ENCODE results near the gene PER2.

The PER2 gene

DNA sequence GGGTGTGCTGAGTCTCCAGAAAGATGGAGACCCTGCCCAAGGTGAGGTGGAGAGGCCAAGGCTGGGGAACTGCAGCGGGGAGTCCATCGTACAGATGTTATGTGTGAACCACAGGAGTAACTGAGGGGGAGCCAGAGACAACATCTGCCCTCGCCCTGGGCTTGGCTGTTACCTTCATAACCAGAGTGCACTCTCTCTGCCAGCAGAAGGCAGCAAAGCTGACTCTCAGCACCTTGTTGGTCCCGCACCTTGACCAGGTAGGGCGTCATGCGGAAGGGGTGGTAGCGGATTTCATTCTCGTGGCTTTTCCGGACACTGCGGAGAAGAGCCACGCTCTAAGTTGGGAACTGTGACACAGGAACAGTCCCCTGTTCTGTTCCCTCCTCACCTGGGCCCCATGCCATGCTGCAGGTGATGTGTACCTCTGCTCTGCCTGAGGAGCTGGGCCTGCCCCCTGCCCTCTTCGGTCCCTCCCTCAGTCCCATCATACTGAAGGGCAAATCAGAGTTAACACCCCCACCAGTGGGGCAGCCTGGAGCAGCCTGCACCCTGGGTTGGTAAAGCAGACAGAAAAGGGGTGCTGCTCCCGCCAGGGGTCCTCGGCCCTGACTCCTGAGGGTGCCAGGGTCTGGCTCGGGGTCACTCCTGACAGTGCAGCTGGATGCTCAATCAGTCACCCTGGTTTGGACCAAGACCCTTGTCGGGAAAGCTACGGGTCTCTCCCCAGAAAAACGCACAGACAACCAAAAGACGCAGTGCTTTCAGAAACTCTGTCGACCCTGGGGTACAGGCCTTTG is 20.3 kb downstream of the PER2 start:
- no peak for DNase-seq (ENCODE audit: low spot score)

- DNase-seq (ENCODE audit: low spot score) = no peak
Observed at GRCh38 chr2:238267341-238267710, 21.1 kb downstream of the PER2 start.

- no peak for DNase-seq (ENCODE audit: low spot score)
Observed at GRCh38 chr2:238265605-238266004, 22.8 kb downstream of the PER2 start.

GRCh38 chr2:238264072-238264460 is 24.3 kb downstream of the PER2 start:
- DNase-seq (ENCODE audit: low spot score) = no peak

GRCh38 chr2:238263204-238264071 is 25.0 kb downstream of the PER2 start:
- peak; percentile 77 for DNase-seq (ENCODE audit: low spot score)

DNA sequence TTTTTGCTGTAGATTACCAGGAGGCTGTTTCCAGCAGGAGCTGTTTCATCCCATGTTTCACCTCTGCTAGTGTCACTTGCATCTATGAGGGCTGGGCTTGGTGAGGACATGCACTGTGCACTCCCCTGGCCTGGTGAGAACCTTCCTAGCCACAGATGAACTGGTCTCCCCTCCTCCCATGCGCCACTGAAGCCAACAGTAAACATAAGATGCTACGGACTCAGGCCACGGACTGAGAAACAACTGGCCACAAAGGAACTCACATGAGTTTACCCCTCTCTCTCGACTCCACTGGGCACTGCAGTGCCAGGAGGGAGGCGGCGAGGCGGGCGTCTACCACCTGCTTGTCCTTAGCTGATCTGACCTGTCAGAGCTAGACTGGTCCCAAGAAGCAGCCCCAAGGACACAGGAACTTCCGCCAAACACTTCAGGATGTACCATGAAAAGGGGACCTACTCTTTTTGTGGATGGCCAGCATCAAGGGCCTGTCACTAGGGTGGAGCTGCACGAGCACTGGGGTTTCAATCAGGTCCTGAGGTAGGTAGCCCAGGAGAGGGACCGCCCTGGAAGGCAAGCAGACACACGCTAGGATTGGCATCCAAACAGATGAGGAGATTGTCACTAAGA is 25.8 kb downstream of the PER2 start:
- no peak for DNase-seq (ENCODE audit: low spot score)

GRCh38 chr2:238261718-238262375 is 26.6 kb downstream of the PER2 start:
- no peak for DNase-seq (ENCODE audit: low spot score)

DNA sequence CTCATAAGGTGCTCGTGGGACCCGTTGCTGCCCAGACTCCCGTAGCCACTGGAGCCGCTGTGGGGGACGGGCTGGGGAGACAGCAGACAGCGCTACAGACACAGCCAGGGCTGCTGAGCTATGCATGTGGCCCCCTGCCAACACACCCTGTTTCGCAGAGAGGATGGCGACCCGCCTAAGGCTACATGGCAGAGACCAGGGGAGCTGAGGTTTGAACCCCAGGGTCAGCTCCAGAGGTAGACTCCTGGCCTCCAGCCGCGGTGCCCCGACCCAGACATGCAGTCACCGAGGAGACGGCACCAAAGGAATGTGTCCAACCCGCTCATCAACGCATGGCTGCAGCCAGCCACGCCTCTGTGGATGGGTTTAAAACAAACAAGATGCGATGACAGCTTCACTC is 27.5 kb downstream of the PER2 start:
- no peak for DNase-seq (ENCODE audit: low spot score)

- DNase-seq (ENCODE audit: low spot score) = no peak
Observed at GRCh38 chr2:238259061-238260020, 29.1 kb downstream of the PER2 start.

DNA sequence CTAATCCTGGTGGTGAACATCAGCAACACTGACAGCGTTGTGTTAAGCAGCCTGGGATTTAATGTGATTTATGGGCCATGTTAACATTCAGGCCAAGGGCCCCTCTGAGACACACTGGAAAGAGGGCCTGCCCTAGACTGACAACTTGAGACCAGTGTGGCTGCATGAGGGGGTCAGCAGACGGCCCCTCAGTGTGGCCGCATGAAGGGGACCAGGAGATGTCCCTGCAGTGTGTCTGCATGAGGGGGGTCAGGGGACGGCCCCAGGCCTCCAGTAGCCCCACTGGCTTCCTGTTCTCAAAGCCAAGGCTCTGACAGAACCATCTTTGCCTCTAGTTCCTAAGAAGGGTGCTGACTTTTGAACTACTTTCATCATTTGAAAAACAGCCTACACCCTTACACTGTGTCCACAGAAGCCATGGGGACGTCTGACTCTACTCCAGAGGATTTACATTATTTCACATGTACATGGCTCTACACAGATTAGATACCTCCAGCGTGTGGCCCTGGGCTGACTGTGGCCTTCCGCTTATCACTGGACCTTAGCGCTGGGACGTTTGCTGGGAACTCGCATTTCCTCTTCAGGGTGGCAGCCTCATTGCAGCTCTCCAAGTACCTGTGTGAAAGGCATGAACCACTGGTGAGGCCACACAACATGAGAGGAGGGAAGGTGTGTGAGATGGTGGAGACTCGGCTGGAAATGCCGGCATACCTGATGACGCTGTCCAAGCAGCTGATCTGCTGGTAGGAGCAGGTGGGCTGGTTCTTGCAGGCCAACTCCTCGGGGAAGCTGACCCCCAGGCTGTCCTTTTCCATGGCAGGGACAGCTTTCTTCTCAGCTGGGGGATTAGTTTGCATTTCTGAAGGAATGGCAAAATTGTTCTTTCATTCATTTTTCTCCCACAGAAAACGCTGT is 30.4 kb downstream of the PER2 start:
- DNase-seq (ENCODE audit: low spot score) = no peak

DNA sequence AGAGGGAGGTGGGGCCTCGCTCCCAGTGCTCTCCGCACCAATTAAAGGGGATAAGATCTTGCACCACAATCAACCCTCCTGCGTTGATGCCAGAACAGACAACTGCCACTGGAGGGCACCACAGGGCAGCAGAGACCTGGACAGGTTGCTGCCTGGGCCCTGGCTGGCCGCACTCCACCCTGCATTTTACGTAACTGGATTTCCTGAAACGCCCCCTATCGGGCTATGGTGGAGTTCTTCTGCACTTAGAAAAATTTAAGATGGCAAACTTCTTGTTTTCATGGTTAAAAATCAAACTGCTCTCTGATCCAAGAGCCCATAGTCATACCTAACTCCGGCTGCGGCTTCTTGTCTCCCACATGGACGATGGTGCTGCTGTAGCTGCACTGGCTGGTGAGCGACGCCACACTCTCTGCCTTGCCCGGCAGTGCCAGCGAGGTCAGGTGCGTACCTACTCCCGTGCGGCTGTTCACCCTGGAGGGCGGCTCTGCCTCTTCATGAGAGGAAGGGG is 31.8 kb downstream of the PER2 start:
- peak; percentile 86 for DNase-seq (ENCODE audit: low spot score)

DNA sequence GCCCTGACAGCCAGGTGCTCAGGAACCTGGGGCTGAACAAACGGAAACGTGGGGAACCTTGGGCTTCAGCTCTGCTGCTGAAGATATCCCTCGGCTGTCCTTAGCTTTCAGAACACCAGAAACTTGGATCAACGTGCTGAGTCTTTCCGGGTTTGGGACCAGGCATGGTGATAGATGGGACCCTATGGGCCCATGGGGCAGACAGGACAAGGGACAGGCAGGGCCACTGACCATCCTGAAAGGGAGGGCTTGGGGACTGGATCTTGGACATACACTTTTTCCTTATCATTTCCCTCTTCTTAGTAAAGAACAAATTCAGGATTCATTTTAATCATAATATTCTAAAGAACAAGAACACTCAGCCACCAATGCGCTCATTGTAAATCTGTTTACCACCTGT is 32.3 kb downstream of the PER2 start:
- DNase-seq (ENCODE audit: low spot score) = no peak

GRCh38 chr2:238255636-238256035 is 32.8 kb downstream of the PER2 start:
- DNase-seq (ENCODE audit: low spot score) = no peak

- no peak for DNase-seq (ENCODE audit: low spot score)
Observed at GRCh38 chr2:238255151-238255551, 33.3 kb downstream of the PER2 start.

GRCh38 chr2:238254095-238254723 is 34.2 kb downstream of the PER2 start:
- no peak for DNase-seq (ENCODE audit: low spot score)

DNA sequence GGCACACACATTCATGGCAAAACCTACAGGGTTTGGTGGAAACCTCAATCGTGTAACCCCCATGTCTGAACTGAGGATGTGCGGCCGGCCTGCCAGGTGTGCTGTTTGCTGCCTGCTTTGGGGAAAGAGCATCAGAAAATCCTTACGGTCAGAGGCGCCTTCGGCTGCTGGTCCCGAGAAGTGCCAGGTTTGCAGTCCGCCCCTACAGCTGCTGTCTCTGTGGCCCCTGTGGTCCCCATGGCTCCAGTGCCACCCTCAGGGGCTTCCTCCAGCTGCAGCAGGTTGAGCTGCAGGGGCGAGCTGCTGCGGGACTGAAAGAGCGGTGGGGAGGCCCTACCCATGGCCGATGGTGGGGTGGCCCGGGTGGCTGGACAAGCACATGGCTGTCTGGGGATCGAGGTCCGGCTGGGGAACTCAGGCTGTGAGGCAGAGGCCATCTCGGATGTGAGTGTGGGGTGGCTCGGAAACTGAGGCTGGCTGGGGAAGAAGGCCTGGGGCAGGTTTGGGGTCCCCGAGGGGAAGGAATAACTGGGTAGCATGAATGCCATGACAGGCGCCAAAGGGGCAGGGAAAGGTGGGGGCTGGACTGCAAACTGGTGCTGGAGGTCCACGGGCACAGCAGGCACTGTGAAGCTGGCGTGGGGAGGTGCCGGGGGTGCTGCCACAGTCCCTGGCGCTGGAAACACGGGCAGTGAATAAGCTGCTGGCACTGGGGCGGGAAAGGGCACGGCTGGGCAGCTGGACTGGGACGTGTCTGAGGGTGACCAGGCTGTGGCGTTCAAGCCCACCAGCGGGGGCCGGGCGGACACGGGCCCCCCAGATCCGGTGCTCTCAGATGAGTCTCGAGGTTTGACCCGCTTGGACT is 35.4 kb downstream of the PER2 start:
- DNase-seq (ENCODE audit: low spot score) = no peak

- DNase-seq (ENCODE audit: low spot score) = no peak
Observed at GRCh38 chr2:238251986-238252385, 36.4 kb downstream of the PER2 start.

GRCh38 chr2:238251331-238251730 is 37.1 kb downstream of the PER2 start:
- no peak for DNase-seq (ENCODE audit: low spot score)
